ENCODE data around the gene COLGALT1.

DNA sequence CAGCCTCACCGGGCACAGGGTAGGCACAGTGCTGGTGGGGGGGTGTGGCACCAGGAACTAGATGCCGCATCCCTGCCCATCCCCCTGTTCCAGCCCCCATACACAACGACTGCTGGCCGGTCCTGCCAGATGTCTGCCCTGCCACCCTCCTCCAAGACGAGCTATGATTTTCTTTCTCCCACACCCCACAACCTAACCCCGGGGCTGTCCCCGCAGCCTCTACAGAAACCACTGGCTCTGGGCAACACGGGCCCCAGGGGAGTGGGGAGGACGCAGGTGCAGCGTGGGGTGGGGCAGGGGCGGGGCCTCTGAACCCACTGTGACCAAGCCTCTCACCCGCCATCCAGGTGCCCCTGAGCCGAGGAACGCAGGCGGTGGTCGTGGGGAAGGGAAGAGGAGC, 28.5 kb upstream of the COLGALT1 start:
- TF ChIP-seq RAD21 (IDR thresholded peaks at IDR 0.05; ENCODE audit: low read depth) (no peak), EP300 (IDR thresholded peaks at IDR 0.05; ENCODE audit: borderline replicate concordance) (no peak), FOXM1 (IDR thresholded peaks at IDR 0.05; ENCODE audit: borderline replicate concordance, low read depth) (no peak), TAF1 (IDR thresholded peaks at IDR 0.05; ENCODE audit: low read depth) (no peak)
- TF ChIP-seq, protein P1, sequence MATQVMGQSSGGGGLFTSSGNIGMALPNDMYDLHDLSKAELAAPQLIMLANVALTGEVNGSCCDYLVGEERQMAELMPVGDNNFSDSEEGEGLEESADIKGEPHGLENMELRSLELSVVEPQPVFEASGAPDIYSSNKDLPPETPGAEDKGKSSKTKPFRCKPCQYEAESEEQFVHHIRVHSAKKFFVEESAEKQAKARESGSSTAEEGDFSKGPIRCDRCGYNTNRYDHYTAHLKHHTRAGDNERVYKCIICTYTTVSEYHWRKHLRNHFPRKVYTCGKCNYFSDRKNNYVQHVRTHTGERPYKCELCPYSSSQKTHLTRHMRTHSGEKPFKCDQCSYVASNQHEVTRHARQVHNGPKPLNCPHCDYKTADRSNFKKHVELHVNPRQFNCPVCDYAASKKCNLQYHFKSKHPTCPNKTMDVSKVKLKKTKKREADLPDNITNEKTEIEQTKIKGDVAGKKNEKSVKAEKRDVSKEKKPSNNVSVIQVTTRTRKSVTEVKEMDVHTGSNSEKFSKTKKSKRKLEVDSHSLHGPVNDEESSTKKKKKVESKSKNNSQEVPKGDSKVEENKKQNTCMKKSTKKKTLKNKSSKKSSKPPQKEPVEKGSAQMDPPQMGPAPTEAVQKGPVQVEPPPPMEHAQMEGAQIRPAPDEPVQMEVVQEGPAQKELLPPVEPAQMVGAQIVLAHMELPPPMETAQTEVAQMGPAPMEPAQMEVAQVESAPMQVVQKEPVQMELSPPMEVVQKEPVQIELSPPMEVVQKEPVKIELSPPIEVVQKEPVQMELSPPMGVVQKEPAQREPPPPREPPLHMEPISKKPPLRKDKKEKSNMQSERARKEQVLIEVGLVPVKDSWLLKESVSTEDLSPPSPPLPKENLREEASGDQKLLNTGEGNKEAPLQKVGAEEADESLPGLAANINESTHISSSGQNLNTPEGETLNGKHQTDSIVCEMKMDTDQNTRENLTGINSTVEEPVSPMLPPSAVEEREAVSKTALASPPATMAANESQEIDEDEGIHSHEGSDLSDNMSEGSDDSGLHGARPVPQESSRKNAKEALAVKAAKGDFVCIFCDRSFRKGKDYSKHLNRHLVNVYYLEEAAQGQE (IDR thresholded peaks at IDR 0.05; ENCODE audit: low read depth), result no peak
